DMS79 treated with DMSO at 0.1 percent for 48 hours (cell line): ENCODE data around the gene DPY19L3.
"Not testable (repeated sequence)": the region's sequence is repeated elsewhere in the genome, so short reads cannot be mapped to it uniquely, and the experiment has no call there.

Source experiments
- DNase-seq: peaks from one replicate; lab custom pipeline; 2025; lab: John Stamatoyannopoulos, UW

The DPY19L3 gene

GRCh38 chr19:32392901-32393300 is 12.7 kb upstream of the DPY19L3 start:
- no peak for DNase-seq

GRCh38 chr19:32396046-32396652 is 9.4 kb upstream of the DPY19L3 start:
- no peak for DNase-seq

GRCh38 chr19:32397671-32398101 is 7.9 kb upstream of the DPY19L3 start:
- DNase-seq, result no peak

- no peak for DNase-seq
Observed at GRCh38 chr19:32401992-32402391, 3.6 kb upstream of the DPY19L3 start.

GRCh38 chr19:32403291-32403995 is 2.1 kb upstream of the DPY19L3 start:
- no peak for DNase-seq

GRCh38 chr19:32404213-32404932 is 1.2 kb upstream of the DPY19L3 start:
- DNase-seq, result no peak

- peak; percentile 40 for DNase-seq
Observed at GRCh38 chr19:32404933-32405430, 588 bp upstream of the DPY19L3 start.

- peak; percentile 46 for DNase-seq
Observed at GRCh38 chr19:32406161-32407003, 812 bp downstream of the DPY19L3 start.

- DNase-seq, result no peak
Observed at GRCh38 chr19:32407004-32407992, 1.7 kb downstream of the DPY19L3 start.

GRCh38 chr19:32415246-32415645 is 9.7 kb downstream of the DPY19L3 start:
- no peak for DNase-seq

GRCh38 chr19:32415669-32416068 is 10.1 kb downstream of the DPY19L3 start:
- no peak for DNase-seq

- DNase-seq, result no peak
Observed at GRCh38 chr19:32416749-32417456, 11.3 kb downstream of the DPY19L3 start.

GRCh38 chr19:32418155-32418554 is 12.6 kb downstream of the DPY19L3 start:
- no peak for DNase-seq

GRCh38 chr19:32421589-32422361 is 16.2 kb downstream of the DPY19L3 start:
- DNase-seq, result no peak

- no peak for DNase-seq
Observed at GRCh38 chr19:32422435-32422834, 16.9 kb downstream of the DPY19L3 start.

GRCh38 chr19:32423944-32424343 is 18.4 kb downstream of the DPY19L3 start:
- not testable (repeated sequence) for DNase-seq

- no peak for DNase-seq
Observed at GRCh38 chr19:32427536-32427935, 22.0 kb downstream of the DPY19L3 start.

- no peak for DNase-seq
Observed at GRCh38 chr19:32436692-32437091, 31.1 kb downstream of the DPY19L3 start.

- no peak for DNase-seq
Observed at GRCh38 chr19:32437096-32437495, 31.5 kb downstream of the DPY19L3 start.
